HG03103 (cell line): Measurements from ENCODE around the gene MICAL2.

Experiments used
- ATAC-seq: cut with Tn5 transposase; IDR thresholded peaks from one replicate; pipeline ENCODE4 v1.9.1; 2021; ENCODE audit warnings: low read depth; ENCODE audit not compliant: unreplicated experiment

MICAL2 gene

DNA sequence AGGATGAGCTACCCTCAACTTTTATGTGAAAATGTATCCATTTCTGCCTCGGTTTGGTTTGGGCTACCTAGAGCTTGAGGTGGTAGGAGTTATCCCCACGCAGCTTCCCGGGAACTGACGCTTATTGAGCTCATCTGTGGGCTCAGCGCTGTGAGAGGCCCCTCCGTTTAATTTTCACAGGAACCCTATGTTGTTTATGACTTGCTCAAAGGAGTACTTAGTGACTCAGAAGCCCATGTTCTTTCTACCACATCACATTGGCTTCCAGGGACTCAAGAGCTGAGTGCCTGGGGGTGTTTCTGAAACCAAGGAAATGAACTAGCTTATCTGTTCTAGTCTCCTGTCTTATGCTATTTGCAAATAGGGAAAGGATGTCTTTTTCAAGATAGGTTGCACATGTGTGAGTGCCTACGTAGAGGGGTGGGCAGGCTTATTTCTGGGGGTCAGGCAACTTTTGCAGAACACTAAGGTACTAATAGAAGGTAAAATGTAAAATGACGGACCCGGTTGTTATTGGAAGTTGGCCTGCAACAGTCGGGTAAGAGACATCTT lies 40.5 kb downstream of the MICAL2 start:
- no peak for ATAC-seq

DNA sequence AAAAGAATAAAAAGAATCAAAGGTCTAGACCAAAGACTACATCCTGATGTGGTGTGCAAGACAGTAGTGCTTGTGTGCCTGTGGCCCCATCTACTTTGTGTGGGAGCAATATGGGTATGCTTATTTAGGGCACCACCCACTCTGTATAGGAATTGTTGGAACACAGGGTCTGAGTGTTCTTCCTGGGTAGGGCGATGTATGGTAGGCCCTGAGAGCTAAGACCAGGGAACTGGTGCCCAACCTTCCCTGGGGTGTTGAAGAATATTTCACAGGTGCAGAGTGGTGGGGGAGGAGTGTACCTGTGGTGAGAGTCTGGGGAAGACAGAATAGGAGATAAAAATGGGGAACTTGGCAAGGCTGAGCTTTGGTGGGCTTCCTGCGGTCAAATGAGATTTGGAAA lies 41.9 kb downstream of the MICAL2 start:
- no peak for ATAC-seq

DNA sequence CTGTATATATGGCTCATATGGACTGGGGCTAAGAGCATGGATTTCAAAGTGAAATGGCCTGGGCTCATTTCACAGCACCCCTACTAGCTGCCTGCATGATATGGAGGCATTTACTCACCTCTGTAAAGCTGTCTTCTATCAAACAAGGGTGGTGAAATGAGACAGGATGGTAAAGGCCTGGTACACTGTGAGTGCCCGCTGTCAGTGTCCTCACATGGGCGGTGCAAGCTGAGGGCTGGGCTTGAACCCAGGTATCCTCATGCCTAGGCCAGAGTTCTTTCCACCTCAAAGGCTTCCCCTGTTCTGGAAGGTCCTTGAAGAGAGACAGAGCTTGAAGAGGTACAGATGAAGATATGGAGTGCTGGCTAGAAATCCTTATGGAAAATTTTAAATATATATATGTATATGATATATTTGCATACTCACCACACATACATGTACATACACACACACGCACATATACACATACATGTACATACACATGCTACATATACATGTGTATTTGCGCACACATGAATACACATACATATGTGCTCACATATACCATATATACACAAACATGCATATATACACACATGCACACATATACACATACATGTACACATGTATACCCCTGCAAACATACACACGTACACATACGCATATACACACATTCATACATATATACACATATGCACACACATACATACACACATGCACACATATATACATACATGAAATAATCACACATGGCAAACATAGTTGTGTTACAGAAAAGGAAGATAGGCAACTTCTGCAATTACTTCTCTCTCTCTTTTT lies 44.7 kb downstream of the MICAL2 start:
- ATAC-seq = no peak

DNA sequence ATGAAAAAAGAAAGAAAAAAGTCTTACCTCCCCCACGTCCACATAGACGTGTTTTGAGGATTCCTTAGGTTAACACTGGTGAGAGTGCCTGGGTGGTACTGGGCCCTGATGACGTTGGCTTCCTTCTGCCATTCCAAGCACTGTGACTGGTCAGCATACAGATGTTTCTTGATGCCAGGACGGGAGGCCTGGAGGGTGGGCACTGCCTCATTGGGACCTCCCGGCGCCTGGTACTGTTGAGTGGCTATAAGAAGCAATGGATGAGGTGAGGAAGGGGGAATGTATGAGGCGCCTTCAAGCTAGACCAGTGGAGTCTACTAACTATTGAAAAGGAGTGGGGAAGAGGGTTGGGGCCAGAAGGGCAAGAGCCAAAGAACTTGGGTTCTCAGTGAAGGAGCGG lies 45.3 kb downstream of the MICAL2 start:
- ATAC-seq = no peak

DNA sequence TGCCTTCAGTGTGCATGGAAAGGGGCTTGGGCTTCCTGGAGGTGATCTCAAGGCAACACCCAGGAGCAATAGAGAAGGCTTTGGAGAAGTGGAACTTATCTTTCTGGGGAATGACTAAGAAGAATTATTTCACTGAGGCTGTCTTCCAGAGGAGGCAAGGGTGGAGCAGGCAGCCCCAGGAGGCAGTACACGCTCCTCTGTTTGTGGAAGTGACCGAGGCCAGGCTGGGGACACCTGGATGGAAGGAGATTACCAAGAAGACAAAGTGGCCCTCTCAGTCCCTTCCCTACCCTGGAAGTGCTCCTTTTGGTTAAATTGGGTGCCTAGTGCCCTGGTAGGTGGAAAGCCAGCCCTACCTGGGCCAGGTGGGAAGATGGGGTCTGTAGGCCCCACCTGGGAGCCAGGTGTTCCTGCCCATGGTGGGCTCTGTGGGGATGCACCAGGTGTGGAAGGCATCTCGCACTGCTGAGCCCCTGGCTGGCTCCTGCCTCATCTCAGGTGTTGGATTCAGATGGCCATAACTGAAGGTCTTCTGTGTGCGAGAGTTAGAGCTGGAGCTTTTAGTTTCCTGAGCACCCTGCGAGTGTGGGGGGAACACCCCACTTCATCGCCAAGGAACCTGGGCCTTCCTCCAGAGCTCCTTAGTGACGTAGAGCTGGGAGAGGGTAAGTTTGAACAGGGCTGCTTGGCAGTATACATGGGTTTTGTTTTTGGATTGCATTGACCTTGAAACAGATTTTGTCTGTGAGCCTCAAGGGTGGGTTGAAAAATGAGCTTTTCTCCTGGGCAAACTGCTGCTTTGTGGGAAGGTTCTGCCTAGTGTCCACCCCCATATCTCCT lies 46.1 kb downstream of the MICAL2 start:
- ATAC-seq = no peak

DNA sequence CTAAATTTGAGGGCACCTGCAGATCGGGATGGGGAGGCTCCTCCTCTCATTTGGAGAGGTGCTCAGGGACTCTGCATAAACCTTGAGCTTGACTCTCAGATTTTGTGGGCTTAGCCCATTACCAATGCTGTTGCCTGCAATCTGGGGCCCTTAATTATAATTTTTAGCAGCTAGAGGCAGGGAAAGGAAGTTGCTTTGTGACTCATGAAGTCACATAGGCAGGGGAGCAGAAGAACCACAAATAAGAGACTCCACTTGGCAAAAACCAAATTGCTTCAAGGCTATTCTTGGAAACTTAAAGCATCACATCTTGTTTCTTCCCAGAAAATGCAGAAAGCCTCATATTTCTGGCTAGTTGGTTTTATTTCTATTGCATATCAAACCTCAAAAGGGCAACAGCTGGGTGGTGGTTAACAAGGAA lies 46.9 kb downstream of the MICAL2 start:
- ATAC-seq = no peak

DNA sequence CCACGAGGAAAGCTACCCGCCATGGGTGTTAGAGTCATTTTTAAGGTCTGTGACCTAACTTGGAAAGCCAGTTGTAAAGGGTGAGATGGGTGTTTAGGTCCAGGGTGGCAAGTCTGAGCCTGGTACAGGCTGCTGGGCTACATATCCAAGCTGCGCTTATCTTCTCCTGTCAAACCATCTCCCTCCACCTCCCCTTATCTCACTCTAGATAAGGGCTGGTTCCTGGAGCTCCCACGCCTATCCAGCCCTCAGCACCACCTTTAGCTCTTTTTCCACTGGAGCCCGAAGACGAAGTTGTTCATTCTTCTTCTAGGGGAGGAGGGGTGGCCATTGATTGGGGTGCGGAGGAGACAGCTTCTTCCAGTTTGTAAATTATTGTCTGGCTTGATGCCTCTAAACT lies 48.5 kb downstream of the MICAL2 start:
- ATAC-seq = no peak

DNA sequence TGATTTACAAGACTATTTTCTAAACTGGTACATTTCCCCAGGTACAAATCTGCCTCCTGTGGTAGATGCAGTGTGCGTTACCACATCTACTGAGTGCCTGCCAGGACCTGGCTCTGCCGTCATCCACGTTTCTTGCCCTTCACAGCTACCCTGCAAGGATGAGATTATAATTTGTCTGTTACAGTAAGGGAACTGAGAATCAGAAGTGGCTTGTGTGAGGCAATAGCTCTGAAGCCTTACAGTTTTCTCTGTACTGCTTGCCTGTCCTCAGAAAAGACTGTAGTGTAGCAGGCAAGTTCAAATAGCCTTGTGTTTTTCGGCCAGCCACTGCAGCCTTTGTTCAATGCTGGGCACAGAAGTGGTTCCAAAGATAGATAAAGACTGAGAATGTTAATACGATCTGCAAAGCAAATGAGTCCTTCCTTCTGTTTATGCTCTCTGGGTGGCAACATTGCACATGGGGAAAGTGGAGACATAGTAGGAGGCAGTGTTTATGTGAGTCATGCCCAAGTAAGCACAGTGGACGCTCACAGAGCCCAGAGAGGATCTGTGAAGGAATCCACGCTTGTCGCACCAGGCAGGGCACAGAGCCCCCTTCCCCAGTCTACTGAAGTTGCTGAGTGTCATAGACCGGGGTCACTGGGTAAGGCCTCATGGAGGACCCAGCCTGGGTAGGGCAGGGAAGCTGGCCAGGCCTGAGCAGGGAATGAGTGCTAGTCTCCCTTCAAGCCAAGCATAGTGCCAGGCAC lies 49.1 kb downstream of the MICAL2 start:
- ATAC-seq = no peak

DNA sequence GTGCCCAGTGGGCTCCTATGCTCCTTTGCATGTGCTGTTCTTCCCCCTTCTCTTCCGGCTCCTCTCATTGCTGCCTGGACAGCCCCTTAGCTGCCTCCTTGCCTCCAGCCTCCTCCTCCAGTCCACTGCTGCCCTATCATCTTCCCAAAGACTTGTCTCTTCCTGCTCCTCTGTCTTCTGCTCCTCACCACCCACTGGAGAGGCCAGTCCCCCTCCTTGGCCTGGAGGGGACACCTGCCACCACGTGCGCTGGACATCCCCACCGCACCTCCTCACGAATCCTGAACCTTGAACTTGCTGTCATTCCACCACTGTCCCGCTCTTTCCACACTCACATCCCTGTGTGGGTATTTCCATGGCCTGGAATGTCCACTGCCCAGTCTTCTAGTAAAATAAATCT lies 49.8 kb downstream of the MICAL2 start:
- ATAC-seq = no peak

DNA sequence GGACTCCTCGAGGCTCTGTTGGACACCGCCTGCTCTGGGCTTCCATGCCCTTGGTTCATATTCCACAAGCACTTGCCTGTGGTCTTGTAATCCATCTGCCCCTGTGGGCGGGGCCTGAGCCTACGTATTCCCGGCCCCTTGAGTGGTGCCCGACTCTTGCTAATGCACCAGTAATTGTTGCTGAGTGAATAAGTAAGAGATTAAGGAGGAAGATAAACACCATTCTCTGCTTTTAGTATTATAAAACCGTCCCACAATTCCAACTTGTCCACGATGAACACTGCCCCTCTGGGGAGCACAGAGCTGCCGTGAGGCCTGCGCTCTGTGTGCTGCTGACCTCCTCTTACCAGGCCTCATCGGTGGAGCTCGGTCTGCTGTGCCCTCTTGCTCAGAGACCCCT lies 50.3 kb downstream of the MICAL2 start:
- ATAC-seq = no peak

DNA sequence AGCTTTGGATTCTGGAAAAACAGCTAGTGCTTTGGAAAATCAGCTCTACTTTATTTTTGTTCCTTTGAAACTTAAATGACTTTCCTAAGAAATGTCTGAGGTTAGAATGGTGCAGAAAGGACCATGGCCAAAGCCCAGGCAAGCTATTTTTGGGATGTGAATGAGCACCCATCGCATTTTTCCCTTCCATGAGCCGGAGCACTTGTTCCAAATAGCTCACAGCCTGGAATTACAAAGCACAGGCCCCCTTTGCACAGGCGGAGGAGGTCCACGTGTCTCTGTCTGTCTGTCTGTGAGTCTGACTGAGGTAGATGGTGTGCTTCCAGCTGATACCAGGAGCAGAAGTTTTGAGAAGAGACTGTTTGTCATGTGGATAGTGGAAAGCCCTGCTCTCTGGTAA lies 50.7 kb downstream of the MICAL2 start:
- no peak for ATAC-seq

DNA sequence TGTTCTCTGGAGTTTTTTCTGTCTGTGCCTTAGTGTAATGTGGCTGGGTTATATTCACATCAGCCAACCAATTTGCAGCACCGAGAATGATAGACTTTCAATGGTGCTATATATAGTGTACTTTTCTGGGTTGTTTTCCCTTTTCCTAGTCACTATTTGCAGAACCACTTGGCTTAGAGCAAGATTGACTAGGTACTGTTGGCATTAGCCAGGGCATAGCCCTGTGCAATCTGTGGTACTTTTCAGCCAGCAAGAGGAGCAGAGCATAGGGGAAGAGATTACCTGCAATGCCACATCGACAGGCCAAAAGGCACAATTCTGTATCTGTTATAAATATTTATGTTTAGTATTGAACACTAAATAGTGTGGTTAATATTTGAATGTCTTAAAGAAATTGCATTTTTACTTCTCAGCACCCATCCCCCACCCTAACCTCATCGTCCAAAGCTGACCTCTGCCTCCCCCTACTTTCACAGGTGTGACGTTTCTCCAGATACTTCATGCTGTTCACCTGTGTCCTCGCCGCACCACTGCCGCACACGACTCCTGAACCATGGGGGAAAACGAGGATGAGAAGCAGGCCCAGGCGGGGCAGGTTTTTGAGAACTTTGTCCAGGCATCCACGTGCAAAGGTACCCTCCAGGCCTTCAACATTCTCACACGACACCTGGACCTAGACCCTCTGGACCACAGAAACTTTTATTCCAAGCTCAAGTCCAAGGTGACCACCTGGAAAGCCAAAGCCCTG lies 51.4 kb downstream of the MICAL2 start:
- no peak for ATAC-seq

DNA sequence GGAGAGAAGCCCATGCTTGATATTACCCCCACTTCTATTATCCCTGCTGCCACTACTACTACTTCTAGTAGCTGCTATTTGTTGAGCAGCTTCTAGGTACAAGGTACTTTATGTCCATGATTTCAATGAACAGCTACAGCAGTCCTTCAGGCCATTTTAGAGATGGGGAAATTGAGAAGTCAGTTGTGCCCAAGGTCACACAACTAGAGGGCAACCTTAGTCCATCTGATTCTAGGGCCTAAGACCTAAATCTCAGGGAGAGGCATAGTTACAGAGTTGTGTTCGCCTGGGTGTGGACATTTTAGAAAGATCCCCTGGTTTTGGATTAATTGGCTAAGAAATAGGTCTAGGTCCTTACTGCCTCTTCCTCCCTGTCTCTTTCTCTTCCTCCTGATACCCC lies 52.3 kb downstream of the MICAL2 start:
- ATAC-seq = no peak

DNA sequence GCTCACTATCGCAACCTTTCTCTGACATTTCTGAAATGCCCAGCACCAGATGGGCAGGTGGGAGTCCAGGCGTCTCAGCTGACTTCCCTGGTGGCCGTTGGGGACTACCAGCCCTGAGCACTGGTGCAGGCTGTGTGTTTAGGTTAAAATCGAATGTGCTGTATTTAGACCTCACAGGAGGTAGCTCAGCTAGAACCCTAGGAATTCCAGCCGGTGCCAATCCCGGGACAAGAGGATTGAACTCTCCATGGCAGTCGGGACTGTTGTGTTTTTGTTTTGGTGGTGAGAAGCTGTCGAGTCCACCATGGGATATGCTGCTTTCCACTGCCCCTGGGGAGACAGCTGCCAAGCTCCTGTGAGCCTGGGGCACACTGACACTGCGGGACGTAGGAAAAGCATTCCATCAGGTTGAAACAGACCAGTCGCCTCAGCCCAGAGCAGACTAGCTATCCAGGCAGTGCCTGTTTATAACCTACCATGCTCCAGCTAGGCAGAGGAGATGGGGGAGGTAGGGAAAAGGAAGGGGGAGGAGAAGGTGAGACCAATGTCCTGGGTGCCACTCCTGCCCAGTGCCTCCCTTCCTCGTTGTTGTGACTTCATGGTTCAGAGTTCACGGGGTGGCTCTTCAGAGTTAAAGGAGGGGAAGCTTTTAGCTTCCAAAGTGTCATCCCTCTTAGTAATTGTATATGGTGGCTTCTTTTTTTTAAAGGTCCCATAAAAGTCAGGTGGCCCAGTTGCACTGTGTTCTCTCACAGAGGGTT lies 53.0 kb downstream of the MICAL2 start:
- ATAC-seq = no peak

DNA sequence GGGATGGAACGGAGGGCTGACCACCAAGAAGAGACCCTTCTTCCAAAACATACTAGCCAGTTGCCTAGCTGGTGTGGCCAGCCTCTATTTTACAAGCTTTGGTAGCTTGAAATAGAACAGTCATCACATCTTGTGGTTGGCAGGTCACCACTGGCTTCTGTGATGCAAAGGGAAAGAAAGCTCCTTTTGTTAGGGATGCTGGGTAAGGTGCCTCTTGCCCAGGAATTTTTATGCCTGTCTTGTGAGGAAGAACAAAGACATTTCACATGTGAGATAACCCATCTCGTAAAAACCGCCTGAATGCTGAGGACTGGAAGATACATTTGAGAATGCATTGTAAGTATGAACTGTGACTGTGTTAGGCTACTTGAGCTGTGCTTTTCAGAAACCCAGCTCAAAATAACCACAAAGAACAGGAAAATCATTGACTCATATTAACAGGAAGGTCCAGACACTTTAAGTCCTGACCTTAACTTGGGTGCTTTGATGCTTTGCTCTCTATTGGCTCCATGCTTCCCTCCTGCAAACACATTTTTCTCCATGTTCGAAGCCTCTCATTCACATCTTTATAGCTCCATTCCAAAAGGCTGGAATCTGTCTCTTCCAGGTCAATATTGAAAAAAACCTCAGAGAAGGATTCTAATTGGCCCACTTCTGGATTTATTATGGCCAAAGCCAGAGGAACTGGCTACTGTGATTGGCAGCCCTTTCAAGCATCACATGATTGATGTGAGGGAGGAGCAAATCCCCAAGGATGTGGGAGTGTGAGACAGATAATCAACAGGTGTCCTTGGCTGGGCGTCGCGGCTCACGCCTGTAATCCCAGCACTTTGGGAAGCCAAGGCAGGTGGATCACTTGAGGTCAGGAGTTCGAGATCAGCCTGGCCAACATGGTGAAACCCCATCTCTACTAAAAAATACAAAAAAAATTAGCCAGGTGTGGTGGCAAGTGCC lies 53.9 kb downstream of the MICAL2 start:
- no peak for ATAC-seq

DNA sequence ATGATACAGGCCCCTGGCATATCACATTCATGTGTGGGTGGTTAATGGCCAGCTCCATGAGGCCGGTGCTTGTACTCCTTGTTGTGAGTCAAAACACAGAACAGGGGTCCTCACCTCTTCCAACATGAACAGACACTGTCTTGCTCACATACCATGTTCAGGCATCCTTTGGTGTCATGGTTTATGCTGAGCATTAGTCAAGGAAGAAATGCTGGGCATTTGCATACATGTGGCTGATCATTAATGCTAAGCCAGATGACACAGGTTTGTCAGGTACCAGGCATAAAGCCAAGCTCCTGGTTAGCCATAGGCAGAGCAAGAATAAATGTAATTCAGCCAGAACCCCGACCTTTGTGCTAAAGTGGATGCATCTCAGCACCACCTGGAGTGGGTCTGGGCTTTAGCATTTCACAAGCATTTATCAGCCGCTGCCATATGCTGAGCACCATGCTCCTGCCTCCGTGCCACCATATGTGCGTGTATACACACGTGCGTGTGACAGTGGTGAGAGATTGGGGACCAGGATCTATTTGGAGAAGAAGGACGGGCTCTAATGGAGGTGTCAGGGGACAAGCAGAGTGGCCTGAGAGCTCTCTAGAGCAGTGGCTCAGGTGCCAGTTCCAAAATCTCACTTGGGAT lies 55.0 kb downstream of the MICAL2 start:
- ATAC-seq = no peak

DNA sequence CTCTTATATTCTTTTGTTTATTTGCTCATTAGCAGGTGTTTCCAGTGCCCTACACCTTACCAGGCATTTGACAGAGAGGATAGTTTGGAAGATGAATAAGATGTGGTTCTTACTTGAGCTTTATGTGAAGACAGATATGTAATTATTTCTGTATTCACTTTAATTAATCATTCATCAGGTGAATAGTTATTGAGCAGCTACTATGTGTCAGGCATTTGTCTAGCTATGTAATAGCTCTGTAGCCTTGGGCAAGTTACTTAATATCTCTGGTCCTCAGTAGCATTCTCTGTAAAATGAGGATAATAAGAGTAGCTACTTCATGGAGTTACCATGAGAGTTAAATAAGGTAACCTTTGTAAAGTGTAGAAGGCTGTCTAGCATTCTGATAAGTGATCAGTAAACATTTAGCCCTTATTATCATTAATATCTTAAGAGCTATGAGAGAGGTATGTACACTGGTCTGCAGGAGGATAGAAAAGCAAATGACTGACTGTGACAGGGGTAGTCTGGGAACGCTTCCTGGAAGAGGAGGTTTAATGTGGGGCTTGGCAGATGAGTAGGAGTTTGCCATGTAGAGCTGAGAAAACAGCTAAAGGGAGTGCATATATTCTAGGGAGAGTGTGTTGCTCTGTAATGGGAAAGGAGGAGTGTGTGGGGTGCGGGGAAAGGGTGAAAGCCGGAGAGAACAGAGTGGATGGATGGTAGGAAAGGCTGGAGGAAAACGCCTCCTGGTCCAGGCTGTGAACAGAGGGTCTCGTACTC lies 56.1 kb downstream of the MICAL2 start:
- no peak for ATAC-seq
